A172 (cell line): ENCODE results near the gene MRS2. TPM values are rescaled to one million over a fixed set of nuclear protein-coding genes. Genes with fewer than 3 reads are reported as not detected.
"Not testable (repeated sequence)": the region's sequence is repeated elsewhere in the genome, so short reads cannot be mapped to it uniquely, and the experiment has no call there.

Experiments used
- DNase-seq: peaks from one replicate; pipeline ENCODE4 v3.0.0-alpha.2; 2015; ENCODE audit warnings: low spot score
- total RNA-seq: library from RNA; depleted of rRNA; stranded (reverse); fragments of >200 nt; shearing (Covaris generic); gene quantifications from 2 replicates; pipeline ENCODE4 v1.2.3, GENCODE V29; 2014; rRNA removed

MRS2 gene, protein sequence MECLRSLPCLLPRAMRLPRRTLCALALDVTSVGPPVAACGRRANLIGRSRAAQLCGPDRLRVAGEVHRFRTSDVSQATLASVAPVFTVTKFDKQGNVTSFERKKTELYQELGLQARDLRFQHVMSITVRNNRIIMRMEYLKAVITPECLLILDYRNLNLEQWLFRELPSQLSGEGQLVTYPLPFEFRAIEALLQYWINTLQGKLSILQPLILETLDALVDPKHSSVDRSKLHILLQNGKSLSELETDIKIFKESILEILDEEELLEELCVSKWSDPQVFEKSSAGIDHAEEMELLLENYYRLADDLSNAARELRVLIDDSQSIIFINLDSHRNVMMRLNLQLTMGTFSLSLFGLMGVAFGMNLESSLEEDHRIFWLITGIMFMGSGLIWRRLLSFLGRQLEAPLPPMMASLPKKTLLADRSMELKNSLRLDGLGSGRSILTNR
- 40.7 and 46.5 TPM in 2 replicates for total RNA-seq

DNA sequence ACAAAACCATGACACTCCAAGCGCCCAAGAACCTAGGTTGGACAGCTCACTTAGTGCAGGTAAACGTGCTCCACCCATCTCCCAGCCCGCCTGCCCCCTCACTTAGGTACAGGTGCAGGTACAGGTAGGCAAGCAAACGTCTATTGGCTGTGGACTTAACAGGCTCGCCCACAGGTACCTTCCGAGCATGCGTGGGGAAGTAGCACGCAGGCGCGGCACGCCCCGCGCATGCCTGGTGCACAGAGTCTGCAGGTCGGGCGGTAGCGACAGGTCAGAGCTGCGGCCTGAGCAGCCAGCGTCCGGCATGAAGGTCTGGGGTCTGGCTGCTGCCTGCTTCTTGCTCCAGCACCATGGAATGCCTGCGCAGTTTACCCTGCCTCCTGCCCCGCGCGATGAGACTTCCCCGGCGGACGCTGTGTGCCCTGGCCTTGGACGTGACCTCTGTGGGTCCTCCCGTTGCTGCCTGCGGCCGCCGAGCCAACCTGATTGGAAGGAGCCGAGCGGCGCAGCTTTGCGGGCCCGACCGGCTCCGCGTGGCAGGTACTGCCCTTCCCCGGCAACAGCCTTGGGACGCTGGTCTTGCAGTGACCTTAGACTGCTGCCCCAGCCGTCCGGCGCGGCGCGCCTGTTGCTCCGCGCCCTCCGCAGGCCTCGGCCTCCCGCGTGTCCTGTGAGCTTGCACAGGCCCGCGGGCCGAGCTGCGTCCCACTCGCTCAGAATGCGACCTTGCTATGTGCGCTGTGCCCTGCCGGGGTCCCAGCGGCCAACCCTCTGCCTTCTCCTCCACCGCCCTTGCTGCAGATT lies at the start of gene MRS2:
Gene MRS2 (plus strand): TSS at position 240 of the 804 bp plus-strand sequence. CDS start 111 bp downstream, at position 351.
- peak; percentile 68 for DNase-seq

- DNase-seq: no peak
Measured at GRCh38 chr6:24353861-24354260, 48.9 kb upstream of the MRS2 start.

- no peak for DNase-seq
Measured at GRCh38 chr6:24355393-24355792, 47.3 kb upstream of the MRS2 start.

GRCh38 chr6:24356310-24356973 lies 46.3 kb upstream of the MRS2 start:
- DNase-seq: no peak

GRCh38 chr6:24357336-24358218 lies 45.2 kb upstream of the MRS2 start, which contains the start of gene DCDC2:
DCDC2 (minus strand) TSS chr6:24358059; CDS start chr6:24357750, 309 bp downstream.
- no peak for DNase-seq

- DNase-seq: no peak
Measured at GRCh38 chr6:24358219-24358821, 44.4 kb upstream of the MRS2 start.

- peak; percentile 75 for DNase-seq
Measured at GRCh38 chr6:24359640-24360454, 42.9 kb upstream of the MRS2 start.

DNA sequence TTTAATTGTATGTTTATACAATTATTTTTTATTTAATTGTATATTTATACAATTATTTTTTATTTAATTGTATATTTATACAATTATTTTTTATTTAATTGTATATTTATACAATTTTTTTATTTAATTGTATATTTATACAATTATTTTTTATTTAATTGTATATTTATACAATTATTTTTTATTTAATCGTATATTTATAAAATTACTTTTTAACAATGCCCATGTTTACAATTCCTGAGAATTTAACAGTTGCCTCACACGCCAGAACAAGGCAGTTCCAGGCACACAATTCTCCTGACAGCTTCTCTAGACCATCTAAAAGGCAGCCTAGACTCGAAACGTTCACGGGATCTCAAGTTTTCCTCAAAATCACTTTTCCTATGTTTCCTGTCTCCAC lies 40.4 kb upstream of the MRS2 start:
- not testable (repeated sequence) for DNase-seq

GRCh38 chr6:24365103-24365633 lies 37.6 kb upstream of the MRS2 start:
- not testable (repeated sequence) for DNase-seq

- no peak for DNase-seq
Measured at GRCh38 chr6:24374612-24375011, 28.1 kb upstream of the MRS2 start.

DNA sequence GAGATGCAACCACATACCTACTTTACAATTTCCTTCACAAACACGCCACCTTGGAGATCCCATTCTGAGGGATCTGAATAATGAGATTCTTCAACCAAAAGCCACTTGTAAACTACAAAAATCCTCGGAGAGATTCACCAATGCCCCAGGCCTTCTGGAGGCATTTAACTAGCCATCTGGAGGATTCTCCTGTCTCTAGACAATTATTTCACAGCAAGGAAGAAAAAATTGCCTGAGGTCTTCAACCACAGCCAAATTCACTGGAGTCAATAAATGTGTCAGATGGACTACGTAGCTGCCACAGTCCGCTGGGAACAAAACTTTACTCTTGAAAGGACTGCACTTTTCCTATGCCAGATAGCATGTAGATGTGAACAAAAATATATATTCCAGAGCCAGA lies 25.9 kb upstream of the MRS2 start:
- no peak for DNase-seq

DNA sequence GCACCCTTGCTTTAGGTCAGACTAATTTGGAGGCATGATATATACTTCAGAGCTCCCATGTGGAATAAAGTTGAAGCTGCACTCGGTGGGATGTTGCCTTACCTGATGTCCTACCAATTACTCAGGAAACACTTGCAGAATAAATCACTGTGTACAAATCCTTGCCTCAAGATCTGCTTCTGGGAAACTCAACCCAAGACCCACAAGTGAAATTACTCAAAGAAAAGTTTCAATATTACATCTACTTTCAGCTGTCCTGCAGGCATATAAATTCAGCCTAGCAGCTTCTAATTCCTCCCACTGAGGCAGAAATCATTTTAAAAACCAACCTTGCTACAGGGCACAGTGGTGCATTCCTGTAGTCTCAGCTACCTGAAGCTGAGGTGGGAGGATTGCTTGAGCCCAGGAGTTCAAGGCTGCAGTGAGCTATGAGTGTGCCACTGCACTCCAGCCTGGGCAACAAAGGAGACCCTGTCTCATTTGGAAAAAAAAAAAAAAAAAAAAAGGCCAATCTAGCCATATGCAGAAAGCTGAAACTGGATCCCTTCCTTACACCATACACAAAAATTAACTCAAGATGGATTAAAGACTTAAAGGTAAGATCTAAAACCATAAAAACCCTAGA lies 24.2 kb upstream of the MRS2 start:
- DNase-seq: no peak

DNA sequence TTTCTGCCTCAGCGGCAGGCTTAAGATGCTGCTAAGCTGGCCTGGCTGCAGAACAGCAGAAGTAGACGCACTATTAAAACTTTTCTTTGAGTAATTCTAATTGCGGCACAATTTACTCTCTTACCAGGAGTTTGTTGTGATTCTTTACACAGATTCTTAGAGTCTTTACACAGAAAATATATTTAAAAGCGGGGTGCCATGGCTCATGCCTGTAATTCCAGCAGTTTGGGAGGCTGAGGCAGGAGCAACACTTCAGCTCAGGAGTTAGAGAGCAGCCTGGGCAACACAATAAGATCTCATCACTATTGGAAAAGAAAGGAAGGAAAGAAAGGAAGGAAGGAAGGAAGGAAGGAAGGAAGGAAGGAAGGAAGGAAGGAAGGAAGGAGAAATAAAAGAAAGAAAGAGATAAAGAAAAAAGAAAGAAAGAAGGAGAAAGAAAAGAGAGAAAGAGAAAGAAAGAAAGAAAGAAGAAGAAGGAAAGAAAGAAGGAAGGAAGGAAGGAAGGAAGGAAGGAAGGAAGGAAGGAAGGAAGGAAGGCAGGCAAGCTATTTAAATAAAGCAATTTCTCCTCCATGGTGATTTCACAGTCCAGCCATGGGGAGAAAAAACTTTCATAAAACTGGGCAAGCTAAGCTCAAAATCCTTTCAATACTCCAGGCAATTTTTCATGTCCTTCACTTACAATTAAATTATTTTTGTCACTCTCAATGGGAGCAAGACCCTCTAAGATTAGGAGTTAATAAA lies 21.1 kb upstream of the MRS2 start:
- DNase-seq: no peak

GRCh38 chr6:24382220-24382540 lies 20.6 kb upstream of the MRS2 start:
- no peak for DNase-seq

DNA sequence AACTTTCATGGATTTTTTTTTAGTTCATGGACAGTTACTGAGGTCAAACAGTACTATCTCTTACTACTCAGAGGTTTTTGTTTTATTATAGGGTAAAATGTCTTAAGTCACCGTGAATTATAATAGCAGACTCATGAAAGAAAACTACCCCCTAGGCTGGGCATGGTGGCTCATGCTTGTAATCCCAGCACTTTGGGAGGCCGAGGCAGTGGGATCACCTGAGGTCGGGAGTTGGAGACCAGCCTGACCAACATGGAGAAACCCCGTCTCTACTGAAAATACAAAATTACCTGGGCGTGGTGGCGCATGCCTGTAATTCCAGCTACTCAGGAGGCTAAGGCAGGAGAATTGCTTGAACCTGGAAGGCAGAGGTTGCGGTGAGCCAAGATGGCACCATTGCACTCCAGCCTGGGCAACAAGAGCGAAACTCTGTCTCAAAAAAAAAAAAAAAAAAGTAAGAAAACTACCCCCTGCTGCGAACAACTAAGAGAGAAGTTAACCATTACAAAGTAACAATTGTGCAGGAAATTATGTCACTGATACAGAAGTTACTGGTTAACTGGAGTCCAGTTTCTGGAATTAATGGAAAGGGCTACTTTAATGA lies 19.7 kb upstream of the MRS2 start:
- DNase-seq: not testable (repeated sequence)

DNA sequence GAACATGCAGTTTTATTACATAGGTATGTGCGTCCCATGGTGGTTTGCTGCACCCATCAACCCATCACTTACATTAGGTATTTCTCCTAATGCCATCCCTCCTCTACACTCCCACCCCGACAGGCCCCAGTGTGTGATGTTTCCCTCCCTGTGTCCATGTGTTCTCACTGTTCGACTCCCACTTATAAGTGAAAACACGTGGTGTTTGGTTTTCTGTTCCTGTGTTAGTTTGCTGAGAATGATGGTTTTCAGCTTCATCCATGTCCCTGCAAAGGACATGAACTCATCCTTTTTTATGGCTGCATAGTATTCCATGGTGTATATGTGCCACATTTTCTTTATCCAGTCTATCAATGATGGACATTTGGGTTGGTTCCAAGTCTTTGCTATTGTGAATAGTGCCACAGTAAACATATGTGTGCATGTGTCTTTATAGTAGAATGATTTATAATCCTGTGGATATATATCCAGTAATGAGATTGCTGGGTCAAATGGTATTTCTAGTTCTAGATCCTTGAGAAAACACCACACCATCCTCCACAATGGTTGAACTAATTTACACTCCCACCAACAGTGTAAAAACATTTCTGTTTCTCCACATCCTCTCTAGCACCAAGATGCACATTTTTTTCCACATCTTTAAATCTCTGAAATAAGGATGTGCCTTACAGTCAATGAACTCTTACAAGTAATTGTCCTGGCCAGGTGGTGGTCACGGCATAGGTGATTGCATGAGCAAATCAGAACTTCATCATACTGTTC lies 18.2 kb upstream of the MRS2 start:
- DNase-seq: not testable (repeated sequence)
